KOPT-K1 (cell line): ENCODE measurements around the gene SH2D5.
A peak's percentile ranks its signal among the peaks of the same experiment; 100 is the strongest.

Experiments
- H3K27ac ChIP-seq: fragments of 200-600 bp; sonication (generic); 2 replicates; pipeline ENCODE4 v1.5.1; 2016; ENCODE audit warnings: antibody characterized with exemption, mild to moderate bottlenecking, low read depth, low read length; ENCODE audit not compliant: poor library complexity, severe bottlenecking
- H3K36me3 ChIP-seq: fragments of 200-600 bp; sonication (generic); 2 replicates; pipeline ENCODE4 v1.5.1; 2017; ENCODE audit warnings: antibody characterized with exemption, mild to moderate bottlenecking, low read length, moderate library complexity; ENCODE audit not compliant: insufficient read depth
- H3K9me3 ChIP-seq: fragments of 200-600 bp; sonication (generic); 2 replicates; pipeline ENCODE4 v1.5.1; 2017; ENCODE audit warnings: antibody characterized with exemption, low read length, mild to moderate bottlenecking; ENCODE audit not compliant: insufficient read depth, poor library complexity, severe bottlenecking

Gene SH2D5

GRCh38 chr1:20709868-20710267, 22.6 kb downstream of the SH2D5 start:
- Histone ChIP-seq H3K27ac (no peak overlapping the region), H3K36me3 (no peaks in the 10 kb centered on the region), H3K9me3 (no peaks in the 10 kb centered on the region)

GRCh38 chr1:20708891-20709290, 23.6 kb downstream of the SH2D5 start:
- Histone ChIP-seq H3K27ac (no peak overlapping the region), H3K9me3 (no peaks in the 10 kb centered on the region), H3K36me3 (no peaks in the 10 kb centered on the region)

- H3K9me3 ChIP-seq: no peaks in the 10 kb centered on the region
- H3K27ac ChIP-seq: no peak overlapping the region
- no peaks in the 10 kb centered on the region for H3K36me3 ChIP-seq
Observed at GRCh38 chr1:20708057-20708456, 24.4 kb downstream of the SH2D5 start.

GRCh38 chr1:20706841-20707240, 25.7 kb downstream of the SH2D5 start:
- Histone ChIP-seq H3K9me3 (no peaks in the 10 kb centered on the region), H3K36me3 (no peaks in the 10 kb centered on the region), H3K27ac (no peak overlapping the region)

GRCh38 chr1:20705203-20705755, 27.2 kb downstream of the SH2D5 start:
- Histone ChIP-seq H3K36me3 (no peaks in the 10 kb centered on the region), H3K9me3 (no peaks in the 10 kb centered on the region), H3K27ac (peak overlapping the region; percentile 34)

GRCh38 chr1:20704390-20705202, 27.9 kb downstream of the SH2D5 start:
- Histone ChIP-seq H3K9me3 (no peaks in the 10 kb centered on the region), H3K36me3 (no peaks in the 10 kb centered on the region), H3K27ac (peak overlapping the region; percentile 34)

- no peaks in the 10 kb centered on the region for H3K9me3 ChIP-seq
- H3K36me3 ChIP-seq: no peaks in the 10 kb centered on the region
- no peak overlapping the region for H3K27ac ChIP-seq
Observed at GRCh38 chr1:20703124-20703756, 29.3 kb downstream of the SH2D5 start.

- Histone ChIP-seq H3K9me3 (no peaks in the 10 kb centered on the region), H3K36me3 (no peaks in the 10 kb centered on the region), H3K27ac (no peak overlapping the region)
Observed at GRCh38 chr1:20702416-20702815, 30.1 kb downstream of the SH2D5 start.

- Histone ChIP-seq H3K27ac (no peak overlapping the region), H3K9me3 (no peaks in the 10 kb centered on the region), H3K36me3 (no peaks in the 10 kb centered on the region)
Observed at GRCh38 chr1:20701847-20702246, 30.7 kb downstream of the SH2D5 start.

GRCh38 chr1:20701446-20701845, 31.1 kb downstream of the SH2D5 start:
- Histone ChIP-seq H3K9me3 (no peaks in the 10 kb centered on the region), H3K36me3 (no peaks in the 10 kb centered on the region), H3K27ac (no peak overlapping the region)

- no peaks in the 10 kb centered on the region for H3K36me3 ChIP-seq
- no peak overlapping the region for H3K27ac ChIP-seq
- H3K9me3 ChIP-seq: no peaks in the 10 kb centered on the region
Observed at GRCh38 chr1:20700636-20701215, 31.8 kb downstream of the SH2D5 start.

GRCh38 chr1:20699558-20699957, 32.9 kb downstream of the SH2D5 start:
- Histone ChIP-seq H3K27ac (no peak overlapping the region), H3K9me3 (no peaks in the 10 kb centered on the region), H3K36me3 (no peaks in the 10 kb centered on the region)

GRCh38 chr1:20698195-20698910, 34.1 kb downstream of the SH2D5 start:
- no peak overlapping the region for H3K27ac ChIP-seq

GRCh38 chr1:20697563-20697962, 34.9 kb downstream of the SH2D5 start:
- no peak overlapping the region for H3K27ac ChIP-seq

More at GRCh38 chr1:20698195-20698910, 34.1 kb downstream of the SH2D5 start:
- H3K36me3 ChIP-seq: no peaks in the 10 kb centered on the region
- H3K9me3 ChIP-seq: no peaks in the 10 kb centered on the region

More at GRCh38 chr1:20697563-20697962, 34.9 kb downstream of the SH2D5 start:
- H3K36me3 ChIP-seq: no peaks in the 10 kb centered on the region
- H3K9me3 ChIP-seq: no peaks in the 10 kb centered on the region
